ENCODE results near the gene CASR.

DNA sequence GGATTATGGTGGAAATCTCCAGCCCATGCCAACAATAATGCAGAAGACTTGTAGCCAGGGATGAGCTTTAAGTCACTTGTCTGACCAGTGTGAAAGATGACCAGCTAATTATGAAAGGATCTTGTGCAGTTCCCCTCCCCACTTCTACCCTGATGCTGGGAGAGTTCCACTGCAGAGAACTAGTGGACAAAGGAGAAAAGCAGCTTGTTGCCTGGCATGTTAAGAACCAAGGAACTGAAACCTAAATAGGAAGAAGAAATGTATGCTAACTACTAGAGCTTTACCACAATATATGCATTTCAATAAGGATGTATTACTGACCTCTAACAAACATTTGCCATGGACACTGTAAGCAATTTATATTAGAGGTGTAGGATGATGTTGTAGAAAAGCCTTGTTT is 89.4 kb downstream of the CASR start:
- no peak for TF ChIP-seq POLR2A (IDR thresholded peaks at IDR 0.05)
- no peak for TF ChIP-seq CTCF (IDR thresholded peaks at IDR 0.05)
